ENCODE measurements around the gene MAP7D3.

Gene MAP7D3

DNA sequence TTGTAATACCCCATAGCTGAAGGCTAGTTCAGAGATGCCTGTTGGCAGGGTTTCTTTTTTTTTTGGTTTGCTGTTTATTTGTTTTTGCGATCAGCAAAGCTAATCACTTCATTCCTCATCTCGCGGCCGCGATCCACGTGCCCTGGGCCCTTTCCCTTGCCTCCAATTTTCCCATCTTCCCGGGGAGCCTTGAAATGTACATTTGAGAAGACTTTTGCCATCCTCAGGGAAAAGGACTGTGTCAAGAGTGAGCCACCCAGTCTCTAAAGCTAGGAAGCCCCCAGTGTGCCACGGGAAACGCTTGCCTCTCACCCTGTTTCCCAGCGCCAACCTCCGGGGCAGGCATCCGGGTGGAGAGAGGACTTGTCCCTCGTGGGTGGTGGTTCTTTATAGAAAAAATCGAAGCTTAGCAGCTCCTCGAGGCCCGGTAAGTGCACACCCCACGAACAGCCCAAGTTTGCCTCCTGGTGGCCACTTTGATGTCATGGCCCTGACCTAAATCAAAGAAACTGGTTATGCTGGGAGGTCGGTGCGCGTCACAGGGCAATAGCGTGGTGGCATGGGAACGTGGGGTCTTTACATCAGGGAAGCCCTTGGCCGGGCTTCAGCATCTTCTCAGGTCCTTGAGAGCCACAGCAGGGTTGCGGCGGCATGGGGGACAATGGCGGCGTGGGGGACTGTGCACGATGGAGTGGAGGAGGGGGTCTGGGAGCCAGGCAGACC, 42.0 kb downstream of the MAP7D3 start:
- Histone ChIP-seq H3K4me2 (ENCODE audit: low read length) (no peak overlapping the region), H3K79me2 (no peaks in the 10 kb centered on the region), H3K4me3 (ENCODE audit: low read depth, low read length) (no peak overlapping the region), H3K9me3 (ENCODE audit: control insufficient read depth, low read length) (no peaks in the 10 kb centered on the region), H3K27ac (no peak overlapping the region), H3K9ac (no peak overlapping the region), H3K27me3 (ENCODE audit: control insufficient read depth, insufficient read depth, low read length) (no peaks in the 10 kb centered on the region), H2AFZ (no peak overlapping the region), H3K4me1 (peaks cover 3% of the 10 kb centered on the region), H3K36me3 (ENCODE audit: control insufficient read depth, insufficient read depth, low read length) (no peaks in the 10 kb centered on the region)
- TF ChIP-seq, protein P1, sequence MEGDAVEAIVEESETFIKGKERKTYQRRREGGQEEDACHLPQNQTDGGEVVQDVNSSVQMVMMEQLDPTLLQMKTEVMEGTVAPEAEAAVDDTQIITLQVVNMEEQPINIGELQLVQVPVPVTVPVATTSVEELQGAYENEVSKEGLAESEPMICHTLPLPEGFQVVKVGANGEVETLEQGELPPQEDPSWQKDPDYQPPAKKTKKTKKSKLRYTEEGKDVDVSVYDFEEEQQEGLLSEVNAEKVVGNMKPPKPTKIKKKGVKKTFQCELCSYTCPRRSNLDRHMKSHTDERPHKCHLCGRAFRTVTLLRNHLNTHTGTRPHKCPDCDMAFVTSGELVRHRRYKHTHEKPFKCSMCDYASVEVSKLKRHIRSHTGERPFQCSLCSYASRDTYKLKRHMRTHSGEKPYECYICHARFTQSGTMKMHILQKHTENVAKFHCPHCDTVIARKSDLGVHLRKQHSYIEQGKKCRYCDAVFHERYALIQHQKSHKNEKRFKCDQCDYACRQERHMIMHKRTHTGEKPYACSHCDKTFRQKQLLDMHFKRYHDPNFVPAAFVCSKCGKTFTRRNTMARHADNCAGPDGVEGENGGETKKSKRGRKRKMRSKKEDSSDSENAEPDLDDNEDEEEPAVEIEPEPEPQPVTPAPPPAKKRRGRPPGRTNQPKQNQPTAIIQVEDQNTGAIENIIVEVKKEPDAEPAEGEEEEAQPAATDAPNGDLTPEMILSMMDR (IDR thresholded peaks at IDR 0.05) = peak; percentile 47

DNA sequence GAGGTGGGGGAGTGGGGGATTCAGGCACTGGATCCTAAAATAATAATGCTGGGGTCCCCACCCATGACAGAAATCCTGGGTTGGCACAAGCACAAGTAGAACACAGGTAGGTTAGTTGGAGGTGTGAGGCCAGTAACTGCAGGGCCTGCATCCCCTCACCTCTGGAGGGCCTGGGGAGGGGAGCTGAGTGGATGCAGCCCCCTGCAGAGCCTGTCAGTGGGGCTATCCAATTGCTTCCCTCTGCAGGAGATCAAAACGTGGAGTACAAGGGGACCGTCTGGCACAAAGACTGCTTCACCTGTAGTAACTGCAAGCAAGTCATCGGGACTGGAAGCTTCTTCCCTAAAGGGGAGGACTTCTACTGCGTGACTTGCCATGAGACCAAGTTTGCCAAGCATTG, 43.7 kb downstream of the MAP7D3 start:
- no peak overlapping the region for H3K27ac ChIP-seq
- no peaks in the 10 kb centered on the region for H3K9me3 ChIP-seq (ENCODE audit: control insufficient read depth, low read length)
- no peak overlapping the region for H3K4me3 ChIP-seq (ENCODE audit: low read depth, low read length)
- no peaks in the 10 kb centered on the region for H3K36me3 ChIP-seq (ENCODE audit: control insufficient read depth, insufficient read depth, low read length)
- TF ChIP-seq, protein P1 (IDR thresholded peaks at IDR 0.05) = no peak
- H3K27me3 ChIP-seq (ENCODE audit: control insufficient read depth, insufficient read depth, low read length) = no peaks in the 10 kb centered on the region
- peaks cover 13% of the 10 kb centered on the region for H3K4me1 ChIP-seq
- H3K79me2 ChIP-seq = no peaks in the 10 kb centered on the region
- H3K4me2 ChIP-seq (ENCODE audit: low read length) = no peak overlapping the region
- no peak overlapping the region for H2AFZ ChIP-seq
- no peak overlapping the region for H3K9ac ChIP-seq

DNA sequence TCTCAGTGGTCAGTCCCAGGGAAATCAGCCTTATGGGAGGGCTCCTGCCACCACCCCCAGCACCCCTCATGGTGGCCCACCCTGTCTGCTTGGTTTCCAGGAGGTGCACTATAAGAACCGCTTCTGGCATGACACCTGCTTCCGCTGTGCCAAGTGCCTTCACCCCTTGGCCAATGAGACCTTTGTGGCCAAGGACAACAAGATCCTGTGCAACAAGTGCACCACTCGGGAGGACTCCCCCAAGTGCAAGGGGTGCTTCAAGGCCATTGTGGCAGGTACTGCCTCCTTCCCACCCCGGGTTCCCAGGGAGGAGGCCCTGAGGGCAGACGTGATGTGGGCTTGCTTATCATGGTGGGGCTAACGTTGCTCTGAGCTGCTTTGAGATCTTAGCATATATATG, 44.3 kb downstream of the MAP7D3 start:
- TF ChIP-seq, protein P1 (IDR thresholded peaks at IDR 0.05) = no peak
- Histone ChIP-seq H3K9me3 (ENCODE audit: control insufficient read depth, low read length) (no peaks in the 10 kb centered on the region), H3K79me2 (no peaks in the 10 kb centered on the region), H3K4me1 (peaks cover 14% of the 10 kb centered on the region), H3K4me3 (ENCODE audit: low read depth, low read length) (no peak overlapping the region), H3K27ac (no peak overlapping the region), H3K36me3 (ENCODE audit: control insufficient read depth, insufficient read depth, low read length) (no peaks in the 10 kb centered on the region), H2AFZ (no peak overlapping the region), H3K27me3 (ENCODE audit: control insufficient read depth, insufficient read depth, low read length) (no peaks in the 10 kb centered on the region), H3K4me2 (ENCODE audit: low read length) (no peak overlapping the region), H3K9ac (no peak overlapping the region)

GRCh38 chrX:136205882-136206380, 45.3 kb downstream of the MAP7D3 start:
- no peak overlapping the region for H3K4me3 ChIP-seq (ENCODE audit: low read depth, low read length)
- no peak overlapping the region for H2AFZ ChIP-seq
- H3K27ac ChIP-seq = no peak overlapping the region
- H3K79me2 ChIP-seq = peaks cover 2% of the 10 kb centered on the region
- H3K4me2 ChIP-seq (ENCODE audit: low read length) = no peak overlapping the region
- H3K9ac ChIP-seq = no peak overlapping the region
- H3K36me3 ChIP-seq (ENCODE audit: control insufficient read depth, insufficient read depth, low read length) = no peaks in the 10 kb centered on the region
- TF ChIP-seq, protein P1 (IDR thresholded peaks at IDR 0.05) = no peak
- no peaks in the 10 kb centered on the region for H3K27me3 ChIP-seq (ENCODE audit: control insufficient read depth, insufficient read depth, low read length)
- peaks cover 14% of the 10 kb centered on the region for H3K4me1 ChIP-seq
- no peaks in the 10 kb centered on the region for H3K9me3 ChIP-seq (ENCODE audit: control insufficient read depth, low read length)

DNA sequence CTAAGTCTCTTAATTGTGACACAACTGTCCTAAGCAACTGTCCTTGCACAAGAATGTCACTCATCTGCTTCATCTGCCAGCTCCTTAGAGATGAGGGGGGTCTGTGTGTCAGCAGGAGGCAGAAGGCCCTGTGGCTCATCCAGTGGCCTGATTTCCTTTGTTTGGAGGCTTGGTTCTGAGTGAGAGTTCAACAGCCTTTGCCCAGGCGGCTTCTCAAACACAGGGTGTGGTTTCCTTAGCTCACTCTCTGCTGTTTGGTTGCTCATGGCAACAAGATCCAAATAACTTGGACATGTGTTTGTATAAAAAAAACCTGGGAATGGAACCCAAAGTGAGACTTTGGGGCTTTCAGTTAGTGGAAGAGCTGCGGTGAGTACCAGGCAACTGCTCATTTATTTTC, 46.6 kb downstream of the MAP7D3 start:
- Histone ChIP-seq H3K79me2 (peaks cover 2% of the 10 kb centered on the region), H3K9ac (no peak overlapping the region), H3K4me1 (peaks cover 14% of the 10 kb centered on the region), H3K4me3 (ENCODE audit: low read depth, low read length) (no peak overlapping the region), H2AFZ (no peak overlapping the region), H3K9me3 (ENCODE audit: control insufficient read depth, low read length) (no peaks in the 10 kb centered on the region), H3K4me2 (ENCODE audit: low read length) (no peak overlapping the region), H3K36me3 (ENCODE audit: control insufficient read depth, insufficient read depth, low read length) (no peaks in the 10 kb centered on the region), H3K27ac (peak overlapping the region; percentile 29), H3K27me3 (ENCODE audit: control insufficient read depth, insufficient read depth, low read length) (no peaks in the 10 kb centered on the region)
- TF ChIP-seq, protein P1 (IDR thresholded peaks at IDR 0.05) = no peak
